Activated naive CD4-positive, alpha-beta T cell treated with anti-CD3 and anti-CD28 coated beads for 36 hours (primary cell): ENCODE measurements around the gene GNA14. TPM values are rescaled to one million over a fixed set of nuclear protein-coding genes. Genes with fewer than 3 reads are reported as not detected.
"Not testable (repeated sequence)": the region's sequence is repeated elsewhere in the genome, so short reads cannot be mapped to it uniquely, and the experiment has no call there.

Experiments
- CTCF ChIA-PET: fragments of 350-600 bp; sonication (Branson Sonifier 250); formaldehyde crosslinking; loops from one replicate; lab custom pipeline; 2021; ENCODE audit warnings: antibody characterized with exemption; lab: Charles Lee
- DNase-seq: peaks from one replicate; pipeline ENCODE4 v3.0.0-alpha.2; 2020
- H3K27ac Mint-ChIP-seq: one replicate; pipeline ENCODE4 v1.8.0; 2021; ENCODE audit warnings: mild to moderate bottlenecking, mixed read lengths
- H3K27me3 Mint-ChIP-seq: one replicate; pipeline ENCODE4 v1.8.0; 2021; ENCODE audit warnings: low read depth, mixed read lengths
- H3K36me3 Mint-ChIP-seq: one replicate; pipeline ENCODE4 v1.8.0; 2021; ENCODE audit warnings: low read depth, mixed read lengths
- H3K4me1 Mint-ChIP-seq: one replicate; pipeline ENCODE4 v1.8.0; 2021; ENCODE audit warnings: low read depth, mixed read lengths
- H3K4me3 Mint-ChIP-seq: one replicate; pipeline ENCODE4 v1.8.0; 2021; ENCODE audit warnings: mild to moderate bottlenecking, moderate library complexity, mixed read lengths
- H3K9me3 Mint-ChIP-seq: one replicate; pipeline ENCODE4 v1.8.0; 2021; ENCODE audit warnings: mixed read lengths
- intact Hi-C: fragments of 100-400 bp; cut with micrococcal nuclease; formaldehyde crosslinking; loops from one replicate; pipeline ENCODE4 v1.15.1; 2023
- total RNA-seq, 2 experiments: library from RNA; stranded (reverse); gene quantifications; one replicate each; pipeline ENCODE4 v1.2.3, GENCODE V29; 2021

Gene GNA14
- total RNA-seq, 2 experiments from 2014 or later, result not detected

DNA sequence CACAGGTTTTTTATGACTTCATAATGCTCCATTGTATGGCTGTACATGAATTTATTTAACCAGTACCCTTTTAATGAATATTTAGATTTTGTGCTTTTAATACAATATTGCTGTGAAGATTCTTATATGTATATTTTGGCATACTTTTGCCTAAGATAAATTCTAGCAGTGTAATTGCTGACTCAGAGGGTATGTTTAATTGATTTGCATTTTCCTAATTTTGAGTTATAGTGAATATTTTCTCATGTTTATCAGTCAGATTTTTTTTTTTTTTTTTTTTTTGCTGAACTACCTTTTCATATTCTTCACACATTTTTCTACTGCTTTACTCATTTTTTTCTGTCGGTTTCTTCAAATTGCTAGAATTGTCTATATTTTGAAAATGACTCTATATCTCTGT, 248.2 kb downstream of the GNA14 start:
- DNase-seq, result no peak
- H3K4me1 Mint-ChIP-seq, result no peaks in the 10 kb centered on the region
- no peak overlapping the region for H3K27ac Mint-ChIP-seq
- H3K4me3 Mint-ChIP-seq, result no peak overlapping the region
- CTCF ChIA-PET, result interaction anchor here (1.2 kb wide), 1 partner anchor 33 kb away, joined by 3 read pairs; no protein-coding TSS in a partner anchor
- H3K27me3 Mint-ChIP-seq, result no peaks in the 10 kb centered on the region
- peaks cover 11% of the 10 kb centered on the region for H3K36me3 Mint-ChIP-seq
- intact Hi-C loops, result no loop called here
- H3K9me3 Mint-ChIP-seq, result no peaks in the 10 kb centered on the region

DNA sequence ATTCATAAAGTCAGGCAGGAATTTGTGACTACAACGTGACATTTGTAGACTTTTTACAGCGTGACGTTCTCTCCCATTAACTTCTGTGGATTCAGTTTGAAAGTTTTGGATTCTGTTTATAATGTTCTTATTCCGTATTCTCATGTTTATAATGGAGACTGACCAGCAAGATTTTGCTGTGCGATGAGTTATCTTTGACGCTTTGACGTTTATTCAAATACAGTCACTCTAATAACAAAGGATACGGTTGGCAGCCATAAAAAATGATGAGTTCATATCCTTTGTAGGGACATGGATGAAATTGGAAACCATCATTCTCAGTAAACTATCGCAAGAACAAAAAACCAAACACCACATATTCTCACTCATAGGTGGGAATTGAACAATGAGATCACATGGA, 249.5 kb downstream of the GNA14 start:
- H3K4me1 Mint-ChIP-seq, result not testable (repeated sequence)

DNA sequence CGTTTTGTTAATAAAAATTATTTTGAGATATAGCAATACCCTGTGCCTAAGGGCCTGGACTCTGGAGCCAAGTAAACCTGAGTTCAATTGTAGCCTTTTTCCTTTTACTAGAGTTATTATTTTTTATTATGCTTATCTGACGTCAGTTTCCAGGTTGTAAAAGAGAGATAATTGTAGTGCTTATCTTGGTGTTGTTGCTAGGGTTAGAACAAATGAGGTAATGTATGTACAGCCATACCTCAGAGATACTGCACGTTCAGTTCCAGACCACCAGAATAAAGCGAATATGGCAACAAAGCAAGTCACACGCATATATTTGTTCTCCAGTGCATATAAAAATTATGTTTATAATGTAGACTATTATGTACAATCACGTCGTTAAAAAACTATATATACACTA, 255.8 kb downstream of the GNA14 start:
- Mint-ChIP-seq H3K9me3 (no peaks in the 10 kb centered on the region), H3K27me3 (no peaks in the 10 kb centered on the region), H3K4me3 (no peak overlapping the region), H3K27ac (no peak overlapping the region), H3K36me3 (peaks cover 13% of the 10 kb centered on the region), H3K4me1 (no peaks in the 10 kb centered on the region)
- intact Hi-C loops, result no loop called here
- no peak for DNase-seq
- CTCF ChIA-PET, result no interaction called here

More for the DNA sequence above, 249.5 kb downstream of the GNA14 start:
- CTCF ChIA-PET, result interaction anchor here (1.2 kb wide), 1 partner anchor 35 kb away, joined by 3 read pairs; no protein-coding TSS in a partner anchor
- H3K36me3 Mint-ChIP-seq, H3K9me3 Mint-ChIP-seq, intact Hi-C loops, H3K4me3 Mint-ChIP-seq, H3K27ac Mint-ChIP-seq, DNase-seq, H3K27me3 Mint-ChIP-seq: not testable (repeated sequence)

DNA sequence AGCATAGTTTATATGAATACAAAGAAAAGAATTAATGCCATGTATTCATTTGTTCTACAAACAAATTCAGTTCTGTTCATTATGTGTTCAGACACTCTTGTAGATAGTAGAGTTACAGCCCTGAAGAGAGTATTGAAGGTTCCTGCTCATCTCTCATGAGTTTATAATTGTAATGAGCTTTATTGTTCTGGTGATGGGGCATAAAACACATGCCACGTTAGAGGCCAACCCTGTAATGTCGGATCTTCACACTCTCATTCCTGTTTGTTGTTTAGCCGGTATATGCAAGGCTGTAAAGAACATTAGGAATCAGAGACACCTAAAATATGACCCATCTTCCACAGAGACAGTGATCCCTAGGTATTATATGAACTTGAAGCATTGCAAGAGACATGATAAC, 256.3 kb downstream of the GNA14 start:
- H3K27me3 Mint-ChIP-seq, result no peaks in the 10 kb centered on the region
- H3K27ac Mint-ChIP-seq, result no peak overlapping the region
- no peaks in the 10 kb centered on the region for H3K9me3 Mint-ChIP-seq
- intact Hi-C loops, result no loop called here
- no peaks in the 10 kb centered on the region for H3K4me1 Mint-ChIP-seq
- H3K4me3 Mint-ChIP-seq, result no peak overlapping the region
- no peak for DNase-seq
- CTCF ChIA-PET, result no interaction called here
- peaks cover 11% of the 10 kb centered on the region for H3K36me3 Mint-ChIP-seq

DNA sequence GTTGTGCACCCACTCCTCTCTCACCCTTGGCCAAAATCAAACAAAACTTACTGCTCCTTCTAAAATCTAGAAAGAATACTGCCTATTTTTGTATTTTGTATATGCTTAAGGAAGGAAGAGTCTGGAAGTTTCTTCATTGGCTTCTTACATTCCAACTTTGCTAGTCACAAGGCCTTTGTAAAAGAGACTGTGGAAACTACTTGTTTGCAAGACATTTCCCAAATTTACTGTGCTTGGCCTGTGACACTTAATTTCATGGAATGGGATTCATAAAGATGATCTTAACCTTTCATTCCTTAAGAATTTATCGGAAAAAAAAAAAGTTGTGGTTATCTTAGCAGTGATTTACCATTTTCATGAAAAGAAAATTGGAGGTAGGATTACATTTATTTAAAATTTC, 261.9 kb downstream of the GNA14 start:
- no peak overlapping the region for H3K27ac Mint-ChIP-seq

DNA sequence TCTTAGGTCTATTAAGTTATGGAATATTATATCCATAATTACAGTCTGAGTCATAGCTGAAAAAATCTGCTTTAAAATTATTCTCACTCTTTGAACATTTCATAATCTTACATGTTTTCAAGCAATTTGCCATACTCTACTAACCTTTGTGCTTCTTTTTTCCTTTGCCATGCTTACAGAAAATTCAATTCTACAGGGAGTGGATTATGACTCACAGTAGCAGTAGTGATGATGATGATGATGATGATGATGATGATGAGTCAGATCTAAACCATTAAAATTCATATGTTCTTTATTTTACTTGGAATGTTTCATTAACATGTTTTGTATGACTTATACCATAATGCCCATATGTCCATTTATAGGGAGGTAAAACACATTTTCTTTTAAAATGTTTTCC, 263.7 kb downstream of the GNA14 start:
- CTCF ChIA-PET, result no interaction called here
- Mint-ChIP-seq H3K4me1 (peaks cover 3% of the 10 kb centered on the region), H3K9me3 (no peaks in the 10 kb centered on the region), H3K27me3 (no peaks in the 10 kb centered on the region), H3K4me3 (no peak overlapping the region), H3K27ac (no peak overlapping the region), H3K36me3 (peaks cover 9% of the 10 kb centered on the region)
- intact Hi-C loops, result no loop called here
- no peak for DNase-seq

More for the DNA sequence above, 261.9 kb downstream of the GNA14 start:
- peaks cover 3% of the 10 kb centered on the region for H3K4me1 Mint-ChIP-seq
- peaks cover 18% of the 10 kb centered on the region for H3K36me3 Mint-ChIP-seq
- no peak for DNase-seq
- CTCF ChIA-PET, result no interaction called here
- intact Hi-C loops, result no loop called here
- H3K4me3 Mint-ChIP-seq, result no peak overlapping the region
- H3K9me3 Mint-ChIP-seq, result no peaks in the 10 kb centered on the region
- H3K27me3 Mint-ChIP-seq, result no peaks in the 10 kb centered on the region

DNA sequence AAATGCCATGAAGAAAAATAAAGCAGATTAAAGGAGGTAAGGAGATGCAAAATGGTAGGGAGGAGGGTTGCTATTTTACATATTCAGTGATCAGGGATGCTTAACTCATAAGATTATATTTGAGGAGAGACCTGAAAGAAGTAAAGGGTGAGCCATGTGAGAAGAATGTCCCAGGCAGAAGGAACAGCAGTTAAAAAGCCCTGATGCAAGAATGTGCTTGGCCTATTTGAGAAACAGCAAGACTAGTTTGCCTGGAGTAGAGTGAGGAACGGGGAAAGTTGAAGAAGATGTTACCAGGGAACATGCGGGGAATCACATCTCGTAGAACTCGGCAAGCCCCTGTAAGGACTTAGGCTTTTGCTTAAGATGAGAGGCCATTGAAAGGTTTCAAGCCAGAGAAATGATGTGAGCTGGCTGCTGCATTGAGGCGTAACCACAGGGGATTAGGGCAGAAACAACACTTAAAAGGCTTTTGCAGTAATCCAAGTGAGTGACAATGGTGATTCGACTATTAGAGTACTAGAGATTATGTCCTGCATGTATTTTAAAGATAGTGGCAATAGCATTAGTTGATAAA, 272.1 kb downstream of the GNA14 start:
- no peak overlapping the region for H3K27ac Mint-ChIP-seq
- no peaks in the 10 kb centered on the region for H3K27me3 Mint-ChIP-seq
- intact Hi-C loops, result no loop called here
- H3K9me3 Mint-ChIP-seq, result peaks cover 3% of the 10 kb centered on the region
- CTCF ChIA-PET, result interaction anchor here (0.7 to 0.8 kb wide), 2 partner anchors 58 to 119 kb away, joined by 3 to 4 read pairs; no protein-coding TSS in a partner anchor
- no peak for DNase-seq
- H3K4me3 Mint-ChIP-seq, result no peak overlapping the region
- H3K36me3 Mint-ChIP-seq, result peaks cover 24% of the 10 kb centered on the region
- no peaks in the 10 kb centered on the region for H3K4me1 Mint-ChIP-seq

DNA sequence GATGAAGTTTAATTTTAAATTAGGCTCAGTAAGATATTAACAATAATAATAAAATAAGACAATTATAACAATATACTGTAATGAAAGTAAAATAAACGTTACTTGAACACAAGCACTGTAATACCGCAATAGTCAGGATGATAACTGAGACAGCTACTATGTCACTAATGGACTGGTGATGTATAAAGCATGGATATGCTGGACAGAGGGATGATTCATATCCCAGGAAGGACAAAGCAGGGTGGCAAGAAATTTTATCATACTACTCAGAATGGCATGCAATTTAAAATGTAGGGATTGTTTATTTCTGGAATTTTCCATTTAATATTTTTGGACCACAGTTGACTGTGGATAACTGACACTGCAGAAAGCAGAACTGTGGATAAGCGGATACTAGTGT, 273.9 kb downstream of the GNA14 start:
- peaks cover 6% of the 10 kb centered on the region for H3K9me3 Mint-ChIP-seq
- peaks cover 36% of the 10 kb centered on the region for H3K36me3 Mint-ChIP-seq
- H3K4me3 Mint-ChIP-seq, result no peak overlapping the region
- DNase-seq, result no peak
- intact Hi-C loops, result no loop called here
- no peaks in the 10 kb centered on the region for H3K4me1 Mint-ChIP-seq
- no peak overlapping the region for H3K27ac Mint-ChIP-seq
- H3K27me3 Mint-ChIP-seq, result no peaks in the 10 kb centered on the region
- CTCF ChIA-PET, result no interaction called here
